HG03575 (cell line): ENCODE measurements around the gene AGAP4.
"Not testable (repeated sequence)": the region's sequence is repeated elsewhere in the genome, so short reads cannot be mapped to it uniquely, and the experiment has no call there.

Experiments used
- ATAC-seq: cut with Tn5 transposase; IDR thresholded peaks from one replicate; pipeline ENCODE4 v1.9.1; 2021; ENCODE audit not compliant: unreplicated experiment, insufficient number of reproducible peaks, low FRiP score; ENCODE audit errors: extremely low read depth

AGAP4 gene

GRCh38 chr10:45803060-45804010 lies 44.0 kb downstream of the AGAP4 start:
- ATAC-seq: not testable (repeated sequence)

GRCh38 chr10:45794761-45795160 lies 52.5 kb downstream of the AGAP4 start:
- not testable (repeated sequence) for ATAC-seq

- not testable (repeated sequence) for ATAC-seq
Observed at GRCh38 chr10:45790694-45791426, 56.4 kb downstream of the AGAP4 start.

GRCh38 chr10:45789991-45790390 lies 57.3 kb downstream of the AGAP4 start:
- not testable (repeated sequence) for ATAC-seq

- not testable (repeated sequence) for ATAC-seq
Observed at GRCh38 chr10:45787212-45787741, 60.0 kb downstream of the AGAP4 start.

- ATAC-seq: not testable (repeated sequence)
Observed at GRCh38 chr10:45786217-45786616, 61.1 kb downstream of the AGAP4 start.
